ENCODE measurements around the gene DRAM2.
A peak's percentile ranks its signal among the peaks of the same experiment; 100 is the strongest.
"Not testable (repeated sequence)": the region's sequence is repeated elsewhere in the genome, so short reads cannot be mapped to it uniquely, and the experiment has no call there.

Gene DRAM2

GRCh38 chr1:111127923-111128643 lies 11.8 kb downstream of the DRAM2 start:
- H3K4me3 ChIP-seq (ENCODE audit: low read length), result no peak overlapping the region
- no peak for TF ChIP-seq ZNF274 (IDR thresholded peaks at IDR 0.05; ENCODE audit: low read depth, low read length)

- no peak for TF ChIP-seq ZNF274 (IDR thresholded peaks at IDR 0.05; ENCODE audit: low read depth, low read length)
- H3K4me3 ChIP-seq (ENCODE audit: low read length), result no peak overlapping the region
These were observed 13.5 kb downstream of the DRAM2 start for GRCh38 chr1:111126354-111126753.

GRCh38 chr1:111116496-111116895 lies 23.4 kb downstream of the DRAM2 start:
- no peak for TF ChIP-seq ZNF274 (IDR thresholded peaks at IDR 0.05; ENCODE audit: low read depth, low read length)
- no peak overlapping the region for H3K4me3 ChIP-seq (ENCODE audit: low read length)

- TF ChIP-seq ZNF274 (IDR thresholded peaks at IDR 0.05; ENCODE audit: low read depth, low read length), result no peak
- H3K4me3 ChIP-seq (ENCODE audit: low read length), result no peak overlapping the region
These were observed 29.5 kb downstream of the DRAM2 start for GRCh38 chr1:111110197-111110899.

- no peak for TF ChIP-seq ZNF274 (IDR thresholded peaks at IDR 0.05; ENCODE audit: low read depth, low read length)
- H3K4me3 ChIP-seq (ENCODE audit: low read length), result no peak overlapping the region
These were observed 34.9 kb downstream of the DRAM2 start for GRCh38 chr1:111104981-111105380.

- no peak for TF ChIP-seq ZNF274 (IDR thresholded peaks at IDR 0.05; ENCODE audit: low read depth, low read length)
These were observed 37.8 kb downstream of the DRAM2 start for GRCh38 chr1:111101854-111102642.

GRCh38 chr1:111099289-111099688 lies 40.6 kb downstream of the DRAM2 start:
- TF ChIP-seq ZNF274 (IDR thresholded peaks at IDR 0.05; ENCODE audit: low read depth, low read length), result no peak
- H3K4me3 ChIP-seq (ENCODE audit: low read length), result no peak overlapping the region

More at GRCh38 chr1:111101854-111102642, 37.8 kb downstream of the DRAM2 start:
- no peak overlapping the region for H3K4me3 ChIP-seq (ENCODE audit: low read length)

- TF ChIP-seq ZNF274 (IDR thresholded peaks at IDR 0.05; ENCODE audit: low read depth, low read length), result no peak
- H3K4me3 ChIP-seq (ENCODE audit: low read length), result no peak overlapping the region
These were observed 42.4 kb downstream of the DRAM2 start for GRCh38 chr1:111097356-111098099.

GRCh38 chr1:111095421-111095820 lies 44.5 kb downstream of the DRAM2 start:
- H3K4me3 ChIP-seq (ENCODE audit: low read length), result not testable (repeated sequence)

GRCh38 chr1:111089638-111090037 lies 50.3 kb downstream of the DRAM2 start:
- no peak for TF ChIP-seq ZNF274 (IDR thresholded peaks at IDR 0.05; ENCODE audit: low read depth, low read length)
- H3K4me3 ChIP-seq (ENCODE audit: low read length), result no peak overlapping the region

- no peak overlapping the region for H3K4me3 ChIP-seq (ENCODE audit: low read length)
- TF ChIP-seq ZNF274 (IDR thresholded peaks at IDR 0.05; ENCODE audit: low read depth, low read length), result no peak
These were observed 54.2 kb downstream of the DRAM2 start for GRCh38 chr1:111085676-111086075.

- no peak overlapping the region for H3K4me3 ChIP-seq (ENCODE audit: low read length)
- peak; percentile 75 for TF ChIP-seq ZNF274 (IDR thresholded peaks at IDR 0.05; ENCODE audit: low read depth, low read length)
These were observed 54.9 kb downstream of the DRAM2 start for GRCh38 chr1:111084999-111085398.

GRCh38 chr1:111082421-111083203 lies 57.3 kb downstream of the DRAM2 start:
- no peak overlapping the region for H3K4me3 ChIP-seq (ENCODE audit: low read length)
- TF ChIP-seq ZNF274 (IDR thresholded peaks at IDR 0.05; ENCODE audit: low read depth, low read length), result no peak

GRCh38 chr1:111079329-111079728 lies 60.6 kb downstream of the DRAM2 start:
- not testable (repeated sequence) for H3K4me3 ChIP-seq (ENCODE audit: low read length)

GRCh38 chr1:111077312-111077711 lies 62.6 kb downstream of the DRAM2 start:
- H3K4me3 ChIP-seq (ENCODE audit: low read length), result not testable (repeated sequence)

Measured in GM08714 (cell line).